DOHH2 (cell line): ENCODE data around the gene ATP8B2.

ENCODE experiments used
- EZH2phosphoT487 ChIP-seq: fragments of 200-600 bp; sonication (generic); IDR thresholded peaks from 2 replicates; pipeline ENCODE4 v1.6.1; 2017; ENCODE audit warnings: borderline replicate concordance, mild to moderate bottlenecking, antibody characterized with exemption, low read length, moderate library complexity, mixed read lengths
- TF ChIP-seq, protein P1 (sequence below): fragments of 200-600 bp; sonication (generic); IDR thresholded peaks from one replicate; pipeline ENCODE4 v1.5.1; 2014; ENCODE audit warnings: antibody characterized with exemption, mild to moderate bottlenecking, low read depth, low read length; ENCODE audit not compliant: poor library complexity, severe bottlenecking

DNA sequence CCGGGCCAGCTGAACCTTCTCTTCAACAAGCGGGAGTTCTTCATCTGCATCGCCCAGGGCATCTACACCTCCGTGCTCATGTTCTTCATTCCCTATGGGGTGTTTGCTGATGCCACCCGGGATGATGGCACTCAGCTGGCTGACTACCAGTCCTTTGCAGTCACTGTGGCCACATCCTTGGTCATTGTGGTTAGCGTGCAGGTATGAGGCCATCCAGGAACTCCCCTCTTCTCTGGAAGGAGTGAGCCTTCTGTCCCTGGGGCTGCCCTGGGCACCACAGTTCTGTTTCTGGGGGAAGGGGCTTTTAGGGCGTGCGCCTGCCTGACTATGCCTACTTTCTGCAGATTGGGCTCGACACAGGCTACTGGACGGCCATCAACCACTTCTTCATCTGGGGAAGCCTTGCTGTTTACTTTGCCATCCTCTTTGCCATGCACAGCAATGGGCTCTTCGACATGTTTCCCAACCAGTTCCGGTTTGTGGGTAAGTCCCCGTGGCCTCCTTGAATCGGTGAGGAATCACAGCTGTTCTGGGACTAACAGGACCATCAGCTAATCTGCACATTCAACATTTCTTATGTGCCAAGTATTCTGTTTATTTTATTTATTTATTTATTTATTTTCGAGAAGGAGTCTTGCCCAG is 21.1 kb downstream of the ATP8B2 start:
- TF ChIP-seq, protein P1, sequence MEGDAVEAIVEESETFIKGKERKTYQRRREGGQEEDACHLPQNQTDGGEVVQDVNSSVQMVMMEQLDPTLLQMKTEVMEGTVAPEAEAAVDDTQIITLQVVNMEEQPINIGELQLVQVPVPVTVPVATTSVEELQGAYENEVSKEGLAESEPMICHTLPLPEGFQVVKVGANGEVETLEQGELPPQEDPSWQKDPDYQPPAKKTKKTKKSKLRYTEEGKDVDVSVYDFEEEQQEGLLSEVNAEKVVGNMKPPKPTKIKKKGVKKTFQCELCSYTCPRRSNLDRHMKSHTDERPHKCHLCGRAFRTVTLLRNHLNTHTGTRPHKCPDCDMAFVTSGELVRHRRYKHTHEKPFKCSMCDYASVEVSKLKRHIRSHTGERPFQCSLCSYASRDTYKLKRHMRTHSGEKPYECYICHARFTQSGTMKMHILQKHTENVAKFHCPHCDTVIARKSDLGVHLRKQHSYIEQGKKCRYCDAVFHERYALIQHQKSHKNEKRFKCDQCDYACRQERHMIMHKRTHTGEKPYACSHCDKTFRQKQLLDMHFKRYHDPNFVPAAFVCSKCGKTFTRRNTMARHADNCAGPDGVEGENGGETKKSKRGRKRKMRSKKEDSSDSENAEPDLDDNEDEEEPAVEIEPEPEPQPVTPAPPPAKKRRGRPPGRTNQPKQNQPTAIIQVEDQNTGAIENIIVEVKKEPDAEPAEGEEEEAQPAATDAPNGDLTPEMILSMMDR = no peak
- TF ChIP-seq EZH2phosphoT487 = no peak
